HepG2 (cell line): ENCODE data around the gene STYX.

ENCODE experiments used
- CTCF ChIP-seq: sonication (generic); formaldehyde crosslinking; IDR thresholded peaks from 2 replicates; pipeline ENCODE4 v1.5.0; 2020; ENCODE audit warnings: mild to moderate bottlenecking, missing genetic modification reagents, moderate library complexity
- POLR2A ChIP-seq, 2 experiments: IDR thresholded peaks; 2 replicates each; pipeline ENCODE4 v1.6.1; 2011; ENCODE audit warnings: low read depth in 2 of 2, low read length in 2 of 2, mild to moderate bottlenecking in 1 of 2, moderate library complexity in 1 of 2; ENCODE audit not compliant: insufficient read depth in 1 of 2
- TCF12 ChIP-seq, 2 experiments: fragments of 450-650 bp in 1 of 2; sonication (generic) in 1 of 2; formaldehyde crosslinking in 1 of 2; IDR thresholded peaks; 2 replicates each; pipeline versions ENCODE4 v1.6.1 to v1.8.0; 2017 to 2022; ENCODE audit warnings: antibody characterized with exemption in 1 of 2, mild to moderate bottlenecking in 1 of 2, missing genetic modification reagents in 1 of 2, moderate library complexity in 1 of 2
- ZNF790 ChIP-seq: sonication (generic); formaldehyde crosslinking; IDR thresholded peaks from 2 replicates; pipeline ENCODE4 v1.8.0; 2022; ENCODE audit warnings: missing genetic modification reagents, mild to moderate bottlenecking, borderline replicate concordance

- TF ChIP-seq CTCF (CRISPR knock-in tag) (0 out of 2 replicates have a peak, but pooled peaks have one; percentile 11), POLR2A (IDR thresholded peaks at IDR 0.05; ENCODE audit: insufficient read depth in 1 of 2, low read depth in 2 of 2, low read length in 2 of 2) (no peak), TCF12 (IDR thresholded peaks at IDR 0.05) (no peak), TCF12 (CRISPR knock-in tag; IDR thresholded peaks at IDR 0.05) (no peak), ZNF790 (CRISPR knock-in tag) (no peak)
Observed at GRCh38 chr14:52706286-52706685, 23.7 kb upstream of the STYX start.
